Central memory CD4-positive, alpha-beta T cell (primary cell): ENCODE data around the gene TFAP2A.

Source experiments
- DNase-seq: peaks from one replicate; pipeline ENCODE4 v3.0.0; 2022
- total RNA-seq, 3 experiments: gene quantifications; one replicate each; lab custom pipeline; 2026; lab: John Stamatoyannopoulos, UW

The TFAP2A gene
- total RNA-seq: 0 to 0.19 (median 0) reads per million in 3 experiments

- no peak for DNase-seq
These were observed at the start of gene TFAP2A for GRCh38 chr6:10414756-10415616. Gene TFAP2A, minus strand, starts transcription at chr6:10415074. Its CDS starts 83 bp downstream, at chr6:10414991.

- DNase-seq: no peak
These were observed 48.9 kb upstream of the TFAP2A start for GRCh38 chr6:10463491-10464481.

GRCh38 chr6:10463040-10463439, 48.2 kb upstream of the TFAP2A start:
- DNase-seq: no peak

- no peak for DNase-seq
These were observed 47.0 kb upstream of the TFAP2A start for GRCh38 chr6:10461850-10462249.

GRCh38 chr6:10460096-10460495, 45.2 kb upstream of the TFAP2A start:
- DNase-seq: no peak

GRCh38 chr6:10458287-10458686, 43.4 kb upstream of the TFAP2A start:
- DNase-seq: no peak

- DNase-seq: no peak
These were observed 38.7 kb upstream of the TFAP2A start for GRCh38 chr6:10453596-10453995.

- no peak for DNase-seq
These were observed 37.1 kb upstream of the TFAP2A start for GRCh38 chr6:10451828-10452509.

GRCh38 chr6:10451394-10451793, 36.5 kb upstream of the TFAP2A start:
- no peak for DNase-seq

GRCh38 chr6:10449751-10450150, 34.9 kb upstream of the TFAP2A start:
- no peak for DNase-seq

- no peak for DNase-seq
These were observed 33.2 kb upstream of the TFAP2A start for GRCh38 chr6:10448096-10448495.

- no peak for DNase-seq
These were observed 31.7 kb upstream of the TFAP2A start for GRCh38 chr6:10446548-10446947.

- DNase-seq: no peak
These were observed 26.8 kb upstream of the TFAP2A start for GRCh38 chr6:10441655-10442009.

- no peak for DNase-seq
These were observed 26.3 kb upstream of the TFAP2A start for GRCh38 chr6:10441004-10441654.

- DNase-seq: no peak
These were observed 23.0 kb upstream of the TFAP2A start for GRCh38 chr6:10437891-10438290.

GRCh38 chr6:10434235-10434634, 19.4 kb upstream of the TFAP2A start:
- no peak for DNase-seq

GRCh38 chr6:10433322-10433721, 18.4 kb upstream of the TFAP2A start:
- no peak for DNase-seq

- no peak for DNase-seq
These were observed 16.7 kb upstream of the TFAP2A start for GRCh38 chr6:10431423-10432164.

GRCh38 chr6:10429638-10430427, 15.0 kb upstream of the TFAP2A start:
- no peak for DNase-seq

GRCh38 chr6:10426781-10427279, 12.0 kb upstream of the TFAP2A start:
- no peak for DNase-seq
